BLaER1 treated with 17β-estradiol and CSF1 and Interleukin-3, amounts not matched to agents 10 nM and 100 nM (cell line): ENCODE results near the gene PFDN2.
A peak's percentile ranks its signal among the peaks of the same experiment; 100 is the strongest.

Source experiments
- H3K27ac ChIP-seq, 11 experiments: shearing (Covaris generic); formaldehyde crosslinking; 2 replicates each; pipeline ENCODE4 v1.8.1; 2022
- H3K27me3 ChIP-seq, 11 experiments: shearing (Covaris generic); formaldehyde crosslinking; 2 replicates each; pipeline ENCODE4 v1.8.1; 2022
- H3K36me3 ChIP-seq, 11 experiments: shearing (Covaris generic); formaldehyde crosslinking; 2 replicates each; pipeline ENCODE4 v1.8.1; 2022
- H3K4me1 ChIP-seq, 10 experiments: shearing (Covaris generic); formaldehyde crosslinking; 2 replicates each; pipeline ENCODE4 v1.8.1; 2022
- H3K4me2 ChIP-seq, 11 experiments: shearing (Covaris generic); formaldehyde crosslinking; 2 replicates each; pipeline ENCODE4 v1.8.1; 2022
- H3K4me3 ChIP-seq, 10 experiments: shearing (Covaris generic); formaldehyde crosslinking; 2 replicates each; pipeline ENCODE4 v1.8.1; 2022
- H3K9ac ChIP-seq, 11 experiments: shearing (Covaris generic); formaldehyde crosslinking; 2 replicates each; pipeline ENCODE4 v1.8.1; 2022
- H3K9me3 ChIP-seq, 11 experiments: shearing (Covaris generic); formaldehyde crosslinking; replicated peaks in 1 of 11; 2 replicates each; pipeline ENCODE4 v1.8.1; 2022
- H4K20me1 ChIP-seq, 11 experiments: shearing (Covaris generic); formaldehyde crosslinking; 2 replicates each; pipeline ENCODE4 v1.8.1; 2022
- Cebpa-rat ChIP-seq, 11 experiments: shearing (Covaris generic); IDR thresholded peaks; 2 replicates each; pipeline ENCODE4 v1.8.1; 2022

The PFDN2 gene

DNA sequence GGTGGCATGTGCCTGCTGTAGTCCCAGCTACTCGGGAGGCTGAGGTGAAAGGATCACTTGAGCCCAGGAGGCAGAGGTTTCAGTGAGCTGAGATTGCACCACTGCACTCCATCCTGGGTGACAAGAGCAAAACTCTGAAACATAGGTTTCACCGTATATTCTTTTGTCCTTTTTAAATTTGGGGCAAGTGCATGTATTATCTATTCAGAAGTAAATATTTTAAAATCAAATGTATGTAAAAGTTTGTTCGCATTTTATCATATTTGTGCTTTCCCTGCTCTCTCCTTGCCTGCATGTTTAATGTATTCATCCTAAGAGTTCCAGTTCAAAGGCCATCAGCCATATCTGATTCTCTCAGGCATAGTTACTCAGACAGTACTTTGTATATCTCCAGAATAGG, 28.0 kb upstream of the PFDN2 start:
- TF ChIP-seq Cebpa-rat (IDR thresholded peaks at IDR 0.05) = no peak
- Histone ChIP-seq H3K9me3 (no peaks in the 10 kb centered on the region), H4K20me1 (no peaks in the 10 kb centered on the region), H3K4me3 (no peak overlapping the region), H3K27me3 (no peaks in the 10 kb centered on the region), H3K36me3 (no peaks in the 10 kb centered on the region), H3K4me2 (no peak overlapping the region), H3K27ac (no peak overlapping the region), H3K4me1 (peaks cover 0 to 12% (median 0%) of the 10 kb centered on the region in 10 experiments; a peak in 4 of 20 replicates), H3K9ac (no peak overlapping the region)

DNA sequence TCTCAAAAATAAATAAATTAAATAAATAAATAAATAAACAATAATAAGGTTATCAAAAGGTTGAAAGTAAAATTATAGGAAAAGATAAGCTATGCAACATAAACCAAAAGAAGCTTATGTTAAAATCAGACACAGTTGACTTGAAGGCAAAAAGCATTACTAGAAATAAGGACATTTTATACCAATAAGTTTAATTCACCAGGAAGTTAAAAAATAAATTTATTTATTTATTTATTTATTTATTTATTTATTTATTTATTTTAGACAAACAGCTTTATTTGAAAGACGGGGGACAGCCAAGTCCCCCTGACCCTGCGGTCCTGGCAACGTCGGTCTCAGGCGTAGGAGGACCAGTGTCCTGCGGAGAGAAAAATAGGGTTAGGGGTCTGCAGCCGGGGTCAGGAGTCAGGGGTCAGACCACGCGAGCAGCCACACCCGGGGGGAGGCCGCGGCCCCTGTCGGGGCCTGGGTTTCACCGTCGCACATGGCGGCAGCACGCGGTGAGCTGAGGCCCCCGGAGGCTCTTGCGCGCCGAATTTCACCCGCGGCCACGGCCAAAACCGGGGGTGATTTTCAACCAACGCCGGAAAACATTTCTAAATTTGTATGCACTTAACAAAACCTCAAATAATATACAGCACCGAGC, 23.0 kb upstream of the PFDN2 start:
- no peak overlapping the region for H3K4me2 ChIP-seq
- no peak overlapping the region for H3K4me3 ChIP-seq
- H3K9me3 ChIP-seq = no peaks in the 10 kb centered on the region
- no peaks in the 10 kb centered on the region for H3K27me3 ChIP-seq
- H3K4me1 ChIP-seq = peaks cover 0 to 37% (median 11%) of the 10 kb centered on the region in 10 experiments; a peak in 11 of 20 replicates
- no peak overlapping the region for H3K9ac ChIP-seq
- H3K27ac ChIP-seq = no peak overlapping the region
- H4K20me1 ChIP-seq = 0 out of 22 replicates have a peak, but pooled peaks cover 0 to 7% (median 0%) of the 10 kb centered on the region in 11 experiments
- peaks cover 0 to 6% (median 0%) of the 10 kb centered on the region in 11 experiments; a peak in 2 of 22 replicates for H3K36me3 ChIP-seq
- no peak for TF ChIP-seq Cebpa-rat (IDR thresholded peaks at IDR 0.05)

DNA sequence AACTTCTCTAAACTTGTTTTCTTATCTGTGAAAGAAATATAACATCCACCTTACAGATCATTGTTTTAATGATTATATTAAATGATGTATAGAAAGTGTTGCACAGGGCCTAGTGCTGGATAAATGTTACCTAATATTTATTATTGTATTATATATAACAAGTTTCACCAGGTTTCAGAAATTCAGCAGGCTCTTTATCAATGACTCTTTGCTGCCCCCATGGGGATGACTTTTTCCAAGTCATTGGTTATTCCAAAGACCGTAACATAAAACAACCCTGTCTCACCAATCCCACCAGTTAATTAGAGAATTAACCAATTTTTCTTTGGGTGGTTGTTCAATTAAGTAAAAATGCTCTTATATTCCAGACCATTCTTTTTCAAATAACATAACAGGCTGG, 21.9 kb upstream of the PFDN2 start:
- H3K9me3 ChIP-seq = no peaks in the 10 kb centered on the region
- TF ChIP-seq Cebpa-rat (IDR thresholded peaks at IDR 0.05) = no peak
- peaks cover 0 to 16% (median under 1%) of the 10 kb centered on the region in 11 experiments; a peak in 4 of 22 replicates for H3K36me3 ChIP-seq
- no peak overlapping the region for H3K27ac ChIP-seq
- H3K9ac ChIP-seq = no peak overlapping the region
- no peaks in the 10 kb centered on the region for H3K27me3 ChIP-seq
- no peak overlapping the region for H3K4me2 ChIP-seq
- H3K4me3 ChIP-seq = no peak overlapping the region
- 0 out of 22 replicates have a peak, but pooled peaks cover 0 to 7% (median 0%) of the 10 kb centered on the region in 11 experiments for H4K20me1 ChIP-seq
- peaks cover 0 to 48% (median 11%) of the 10 kb centered on the region in 10 experiments; a peak in 11 of 20 replicates for H3K4me1 ChIP-seq

DNA sequence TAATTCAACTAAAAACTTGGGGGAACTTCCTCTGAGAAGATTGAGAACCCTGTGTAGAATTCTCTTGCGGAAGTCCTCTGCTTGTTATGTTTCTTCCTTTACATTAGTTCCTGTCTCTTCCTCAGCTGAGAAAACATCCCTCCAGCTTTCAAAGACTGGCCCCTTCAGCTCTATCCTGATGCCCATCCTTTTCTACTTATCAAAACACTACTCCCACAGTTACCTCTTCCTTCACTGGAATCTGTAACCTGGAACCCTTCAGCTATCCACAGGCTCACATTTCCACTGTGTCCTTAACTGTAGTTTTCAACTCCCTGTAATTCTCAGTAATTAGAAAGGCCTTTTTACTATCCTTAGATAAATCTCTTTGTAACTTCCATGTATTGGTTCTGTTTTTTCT, 20.6 kb upstream of the PFDN2 start:
- Histone ChIP-seq H3K9me3 (no peaks in the 10 kb centered on the region), H3K4me1 (peaks cover 8 to 61% (median 23%) of the 10 kb centered on the region in 10 experiments), H4K20me1 (0 out of 22 replicates have a peak, but pooled peaks cover 0 to 7% (median 0%) of the 10 kb centered on the region in 11 experiments), H3K9ac (peak overlapping the region in 2 of 11 experiments; percentile 6 to 19; a peak in 1 of 22 replicates), H3K27ac (no peak overlapping the region; a peak in 1 of 22 replicates), H3K4me2 (peak overlapping the region in 3 of 11 experiments; percentile 8 to 50 (median 13); a peak in 3 of 22 replicates), H3K27me3 (no peaks in the 10 kb centered on the region), H3K4me3 (no peak overlapping the region), H3K36me3 (peaks cover 0 to 17% (median 3%) of the 10 kb centered on the region in 11 experiments; a peak in 4 of 22 replicates)
- TF ChIP-seq Cebpa-rat (IDR thresholded peaks at IDR 0.05) = no peak

DNA sequence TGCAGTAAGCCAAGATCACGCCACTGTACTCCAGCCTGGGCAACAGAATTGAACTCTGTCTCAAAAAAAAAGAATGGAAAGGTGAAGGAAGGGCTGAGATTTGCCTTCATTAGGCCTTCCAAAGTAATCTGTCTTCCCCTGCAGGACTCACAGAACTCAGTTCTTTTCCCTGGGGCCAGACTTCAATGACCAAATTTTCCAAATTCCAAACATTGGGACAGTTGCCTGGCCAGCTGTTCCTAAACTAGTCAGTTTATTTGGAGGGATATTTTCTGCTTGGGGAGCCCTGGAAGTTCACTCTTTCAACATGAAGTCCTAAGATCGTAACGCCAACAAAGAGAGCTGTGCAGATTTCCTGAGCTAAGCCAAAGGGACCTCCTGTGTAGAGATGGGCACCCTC, 20.0 kb upstream of the PFDN2 start:
- H3K4me3 ChIP-seq = no peak overlapping the region
- H3K9me3 ChIP-seq = no peaks in the 10 kb centered on the region
- H3K9ac ChIP-seq = peak overlapping the region in 2 of 11 experiments; percentile 6 to 13; a peak in 1 of 22 replicates
- peaks cover 10 to 62% (median 24%) of the 10 kb centered on the region in 10 experiments for H3K4me1 ChIP-seq
- TF ChIP-seq Cebpa-rat (IDR thresholded peaks at IDR 0.05) = no peak
- H3K36me3 ChIP-seq = peaks cover 0 to 17% (median 3%) of the 10 kb centered on the region in 11 experiments; a peak in 4 of 22 replicates
- no peaks in the 10 kb centered on the region for H3K27me3 ChIP-seq
- H4K20me1 ChIP-seq = 0 out of 22 replicates have a peak, but pooled peaks cover 0 to 7% (median 0%) of the 10 kb centered on the region in 11 experiments
- H3K4me2 ChIP-seq = peak overlapping the region in 3 of 11 experiments; percentile 8 to 50 (median 13); a peak in 4 of 22 replicates
- no peak overlapping the region; a peak in 1 of 22 replicates for H3K27ac ChIP-seq

DNA sequence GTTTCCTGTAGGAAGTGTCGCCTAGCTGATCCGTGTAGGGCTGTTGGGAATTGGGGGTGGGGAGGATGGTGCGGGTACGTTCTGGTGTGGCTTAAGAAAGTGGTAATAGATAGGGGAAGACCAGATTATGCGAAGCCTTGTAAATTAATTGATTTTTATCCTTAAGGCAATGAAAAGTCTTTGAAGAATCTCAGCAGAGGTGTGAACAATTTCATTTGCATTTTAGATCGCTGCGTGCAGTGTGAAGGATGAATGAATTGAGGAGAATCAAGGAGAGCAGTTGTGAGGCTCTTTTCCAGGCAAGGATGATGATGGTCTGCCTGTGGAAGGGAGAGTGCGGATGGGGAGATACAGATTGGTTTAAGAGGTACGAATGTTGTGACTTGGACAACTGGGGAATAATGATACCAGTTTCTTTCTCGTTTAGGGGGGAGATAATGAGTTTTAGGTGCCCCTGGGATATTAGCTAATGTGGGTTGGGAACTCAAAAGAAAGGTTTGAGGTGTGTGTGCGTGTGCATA, 15.4 kb upstream of the PFDN2 start:
- H3K4me3 ChIP-seq = peak overlapping the region; percentile 71 to 87 (median 82)
- peak overlapping the region; percentile 88 to 96 (median 93) for H3K9ac ChIP-seq
- H3K36me3 ChIP-seq = peaks cover 20 to 42% (median 26%) of the 10 kb centered on the region in 11 experiments
- no peaks in the 10 kb centered on the region for H3K27me3 ChIP-seq
- H3K9me3 ChIP-seq = no peaks in the 10 kb centered on the region
- TF ChIP-seq Cebpa-rat (IDR thresholded peaks at IDR 0.05) = no peak
- H3K4me1 ChIP-seq = peaks cover 42 to 83% (median 58%) of the 10 kb centered on the region in 10 experiments
- peak overlapping the region; percentile 87 to 98 (median 95) for H3K27ac ChIP-seq
- H4K20me1 ChIP-seq = peaks cover 0 to 28% (median 7%) of the 10 kb centered on the region in 11 experiments; a peak in 10 of 22 replicates
- peak overlapping the region; percentile 83 to 96 (median 91) for H3K4me2 ChIP-seq

DNA sequence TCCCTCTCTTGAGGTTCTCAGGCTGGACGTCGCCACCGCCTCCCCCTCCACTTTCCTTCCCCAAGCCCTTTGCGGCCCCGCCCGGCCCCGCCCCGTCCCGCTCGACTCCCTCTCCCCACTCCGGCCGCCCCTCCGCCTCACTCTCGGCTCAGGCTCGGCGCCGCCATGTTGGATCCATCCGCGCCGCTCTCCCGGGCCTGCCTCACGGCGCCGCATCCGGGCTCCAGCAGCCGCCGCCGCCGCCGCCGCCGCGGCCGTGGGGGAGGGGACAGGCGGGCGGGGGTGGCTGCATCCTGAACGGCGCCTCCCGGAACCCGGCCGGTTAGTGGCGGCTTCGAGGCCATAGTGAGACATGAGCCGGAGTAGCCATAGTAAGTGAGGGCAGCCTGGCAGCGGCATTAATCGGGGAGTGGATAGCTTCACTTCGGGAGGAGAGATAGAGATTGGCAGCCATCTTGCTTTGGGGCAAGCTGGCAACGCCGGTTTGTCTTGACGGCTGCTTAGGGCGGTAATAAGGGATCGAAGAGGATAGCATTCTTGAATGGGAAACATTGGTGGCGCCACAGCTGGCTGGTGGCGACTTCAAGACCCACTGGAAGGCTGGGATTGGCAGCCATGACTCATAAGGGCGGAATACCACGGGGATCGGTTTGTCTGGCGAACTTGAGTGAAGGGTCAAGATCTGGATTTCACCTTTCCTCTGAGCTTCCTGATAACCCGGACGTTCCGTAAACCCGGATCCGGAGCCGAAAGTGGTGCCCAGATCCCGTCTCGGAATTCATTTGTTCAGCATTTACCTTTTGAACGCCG, 14.8 kb upstream of the PFDN2 start, which contains the start of gene DEDD:
TSS of gene DEDD (minus strand) at position 258 of the 810 bp plus-strand sequence. CDS start 8,205 bp downstream, outside the sequence.
- Histone ChIP-seq H3K9me3 (no peaks in the 10 kb centered on the region), H3K27ac (peak within 1 kb of the TSS; percentile 87 to 98 (median 95)), H3K27me3 (no peaks in the 10 kb centered on the region), H3K4me1 (peaks cover 49 to 83% (median 64%) of the 10 kb centered on the region in 10 experiments), H3K36me3 (peaks cover 27 to 49% (median 33%) of the 10 kb centered on the region in 11 experiments), H4K20me1 (peaks cover 0 to 34% (median 14%) of the 10 kb centered on the region in 11 experiments; a peak in 11 of 22 replicates), H3K4me2 (peak within 1 kb of the TSS; percentile 87 to 97 (median 94)), H3K4me3 (peak within 1 kb of the TSS; percentile 71 to 87 (median 82)), H3K9ac (peak within 1 kb of the TSS; percentile 88 to 96 (median 93))
- no peak for TF ChIP-seq Cebpa-rat (IDR thresholded peaks at IDR 0.05)
